Ectodermal cell (in vitro differentiated cells): Measurements from ENCODE around the gene DAO.
"Not testable (repeated sequence)": the region's sequence is repeated elsewhere in the genome, so short reads cannot be mapped to it uniquely, and the experiment has no call there.

Experiments used
- H3K27ac ChIP-seq: 2 replicates; pipeline ENCODE4 v1.7.0; 2013; ENCODE audit warnings: mild to moderate bottlenecking, low read depth, low read length; ENCODE audit not compliant: insufficient read depth, poor library complexity, severe bottlenecking
- H3K27me3 ChIP-seq: 2 replicates; pipeline ENCODE4 v1.7.0; 2013; ENCODE audit warnings: mild to moderate bottlenecking, low read length; ENCODE audit not compliant: insufficient read depth, control insufficient read depth, poor library complexity, severe bottlenecking
- H3K36me3 ChIP-seq: one replicate; pipeline ENCODE4 v1.7.0; 2013; ENCODE audit warnings: low read length; ENCODE audit not compliant: control insufficient read depth, insufficient read depth
- H3K4me1 ChIP-seq: one replicate; pipeline ENCODE4 v1.7.0; 2013; ENCODE audit warnings: low read length; ENCODE audit not compliant: control insufficient read depth, insufficient read depth
- H3K4me3 ChIP-seq: 2 replicates; pipeline ENCODE4 v1.7.0; 2013; ENCODE audit warnings: low read depth, low read length, control low read depth; ENCODE audit not compliant: insufficient read depth
- H3K9me3 ChIP-seq: 2 replicates; pipeline ENCODE4 v1.7.0; 2013; ENCODE audit warnings: mild to moderate bottlenecking, low read length, moderate library complexity; ENCODE audit not compliant: control insufficient read depth
- WGBS, 2 experiments: methylation state at CpG; one replicate each; pipeline ENCODE4 v1.1.7; 2013; ENCODE audit warnings: missing lambda C conversion rate in 2 of 2; 5-methylcytosine and 5-hydroxymethylcytosine counted together

Gene DAO

DNA sequence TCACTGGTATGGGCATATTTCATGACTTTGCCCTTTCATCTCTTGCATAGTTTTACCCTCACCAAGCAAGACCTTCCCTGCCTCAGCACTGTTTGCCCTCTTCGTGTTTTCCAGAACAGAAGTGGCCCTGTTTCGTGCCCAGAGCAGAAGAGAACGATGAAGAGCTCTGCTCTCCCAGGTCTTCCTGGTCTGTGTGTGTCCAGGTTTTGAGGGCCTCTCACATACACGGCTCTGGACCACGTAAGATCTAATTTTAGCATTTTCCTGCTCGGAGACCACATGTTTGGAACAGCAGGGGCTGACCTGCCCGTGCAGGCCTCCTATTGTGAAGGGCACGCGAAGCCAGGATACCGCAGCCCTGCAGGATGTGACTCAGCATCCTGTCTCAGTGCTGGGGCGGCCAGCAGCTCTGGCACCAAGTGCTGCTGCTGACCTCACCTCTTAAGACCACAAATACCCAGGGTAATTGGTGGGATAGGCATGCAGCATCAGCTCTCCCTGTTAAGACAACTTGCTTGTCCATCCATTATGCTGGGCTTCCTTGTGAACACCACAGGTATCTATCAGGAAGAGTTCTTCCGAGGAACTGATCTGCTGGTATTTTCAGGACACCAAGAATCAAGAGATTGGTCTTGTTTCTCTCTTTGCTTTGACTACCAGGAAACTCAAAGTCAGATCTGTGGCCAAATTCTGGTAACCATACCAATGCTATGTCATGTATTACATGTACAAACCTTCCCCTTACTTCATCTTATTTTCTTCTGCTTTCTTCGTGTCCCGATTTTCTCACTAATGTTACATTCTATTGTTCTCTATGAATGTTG is 41.5 kb upstream of the DAO start:
- Histone ChIP-seq H3K4me1 (peaks cover 6% of the 10 kb centered on the region), H3K36me3 (no peaks in the 10 kb centered on the region), H3K27ac (no peak overlapping the region), H3K9me3 (no peaks in the 10 kb centered on the region), H3K27me3 (no peaks in the 10 kb centered on the region), H3K4me3 (no peak overlapping the region)
- WGBS, 2 experiments = 53 to 60% methylated on average over 12 of the region's 14 CpGs

DNA sequence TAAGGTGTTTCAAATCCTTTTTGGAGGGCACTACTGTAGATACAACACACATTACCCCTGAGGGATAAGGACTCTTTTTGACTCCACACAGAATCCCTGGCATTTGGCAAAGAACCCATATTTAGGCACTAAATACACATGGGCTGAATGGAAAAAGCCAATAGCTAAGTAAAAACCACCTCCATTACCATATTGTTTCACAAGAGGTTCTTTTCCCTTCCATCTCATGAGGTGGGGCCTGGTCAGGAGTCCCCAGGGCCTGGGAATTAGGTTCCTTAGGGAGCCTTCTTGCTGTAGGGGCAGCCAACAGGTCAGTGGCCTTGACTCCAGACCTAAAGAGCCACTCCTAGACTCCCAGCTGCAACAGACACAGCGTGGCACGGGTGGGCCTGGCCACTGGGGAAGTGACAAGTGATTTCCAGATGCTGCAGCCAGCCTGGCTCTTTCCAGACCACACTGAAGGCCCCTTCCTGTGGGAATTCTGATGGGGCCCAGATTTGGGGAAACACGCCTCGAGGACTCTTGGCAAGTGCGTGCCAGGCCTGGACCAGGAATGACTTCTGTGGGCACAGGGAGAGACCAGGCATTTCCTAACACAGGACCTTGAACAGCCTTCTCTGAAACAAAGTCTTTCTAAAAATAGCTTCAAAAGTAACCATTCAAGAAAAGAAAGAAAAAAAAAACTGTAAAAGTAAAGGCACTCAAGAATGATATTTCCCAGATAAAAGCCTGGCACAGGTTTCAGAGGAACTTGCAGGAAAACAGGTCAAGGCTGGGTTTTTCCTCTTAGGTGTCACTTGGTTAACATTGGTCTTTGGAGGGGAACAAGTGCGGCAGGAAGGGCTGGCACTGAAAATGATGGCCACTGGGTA is 40.6 kb upstream of the DAO start:
- Histone ChIP-seq H3K36me3 (no peaks in the 10 kb centered on the region), H3K9me3 (no peaks in the 10 kb centered on the region), H3K27ac (no peak overlapping the region), H3K4me3 (no peak overlapping the region), H3K4me1 (peaks cover 6% of the 10 kb centered on the region), H3K27me3 (no peaks in the 10 kb centered on the region)
- 94 to 97% methylated on average over 6 of the region's 6 CpGs for WGBS, 2 experiments

DNA sequence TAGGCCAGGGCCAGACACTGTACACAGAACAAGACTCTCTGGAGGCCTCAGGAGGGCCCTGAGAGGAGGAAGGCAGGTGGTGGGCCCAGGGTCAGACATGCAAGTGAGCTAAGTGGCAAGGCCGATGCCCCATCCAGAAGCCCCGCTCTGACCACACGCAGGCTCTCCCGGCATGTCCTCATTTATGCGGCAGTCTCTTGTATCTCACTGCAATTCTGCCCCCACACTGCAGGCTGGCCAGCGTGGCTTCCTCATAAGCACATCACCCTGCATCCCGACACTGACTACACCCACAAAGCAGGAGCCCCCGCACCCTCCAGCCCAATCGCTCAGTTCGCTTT is 40.0 kb upstream of the DAO start:
- H3K27me3 ChIP-seq = no peaks in the 10 kb centered on the region
- no peaks in the 10 kb centered on the region for H3K9me3 ChIP-seq
- H3K36me3 ChIP-seq = no peaks in the 10 kb centered on the region
- WGBS, 2 experiments = 87 to 88% methylated on average over 10 of the region's 10 CpGs
- peaks cover 6% of the 10 kb centered on the region for H3K4me1 ChIP-seq
- no peak overlapping the region for H3K4me3 ChIP-seq
- H3K27ac ChIP-seq = no peak overlapping the region

DNA sequence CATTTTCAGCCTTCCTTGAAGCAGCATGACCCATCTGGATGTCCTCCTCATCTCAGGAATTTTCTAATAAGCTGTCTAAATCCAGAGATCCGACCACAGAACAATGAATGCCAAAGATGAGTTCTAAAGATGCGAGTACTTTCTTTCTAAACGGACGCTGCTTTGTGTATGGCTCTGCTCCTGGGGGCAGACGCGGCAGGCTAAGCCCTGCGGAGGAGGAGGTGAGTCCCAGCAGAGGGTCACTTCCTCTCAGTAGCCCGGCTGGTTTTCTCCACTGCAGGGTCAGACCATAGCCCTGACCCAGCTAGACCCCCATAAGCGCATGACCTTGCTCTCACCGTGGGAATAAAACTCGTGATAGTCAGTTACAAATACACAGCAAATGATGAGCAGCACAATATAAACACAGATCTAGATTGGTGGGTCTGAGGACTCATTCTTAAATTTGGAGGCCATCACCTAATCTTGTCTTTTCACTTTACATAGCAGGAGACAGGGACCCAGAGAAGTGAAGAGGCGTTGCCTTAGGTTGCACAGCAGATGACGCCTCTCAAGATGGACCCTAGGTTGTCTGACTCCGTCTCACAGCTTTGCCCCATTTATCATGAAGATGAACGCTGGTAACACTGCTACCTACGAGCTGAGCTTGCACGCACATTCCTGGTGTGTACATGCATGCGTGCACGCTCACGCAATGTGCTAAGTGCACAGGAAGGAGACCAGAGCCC is 39.1 kb upstream of the DAO start:
- Histone ChIP-seq H3K4me1 (peaks cover 6% of the 10 kb centered on the region), H3K36me3 (peaks cover 6% of the 10 kb centered on the region), H3K9me3 (no peaks in the 10 kb centered on the region), H3K27ac (no peak overlapping the region), H3K4me3 (no peak overlapping the region), H3K27me3 (no peaks in the 10 kb centered on the region)
- WGBS, 2 experiments = 78 to 82% methylated on average over 20 of the region's 20 CpGs

DNA sequence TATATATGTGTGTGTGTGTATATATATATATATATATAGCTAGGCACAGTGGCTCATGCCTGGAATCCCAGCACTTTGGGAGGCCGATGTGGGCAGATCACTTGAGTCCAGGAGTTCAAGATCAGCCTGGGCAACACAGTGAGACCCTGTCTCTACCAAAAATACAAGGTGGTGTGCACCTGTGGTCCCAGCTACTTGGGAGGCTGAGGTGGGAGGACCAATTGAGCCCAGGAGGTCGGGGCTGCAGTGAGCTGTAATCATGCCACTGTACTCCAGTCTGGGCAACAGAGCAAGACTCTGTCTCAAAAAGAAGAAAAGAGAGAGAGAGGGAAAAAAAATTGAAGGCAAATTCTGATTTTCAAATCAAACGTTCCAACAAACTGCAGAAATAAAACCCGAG is 38.1 kb upstream of the DAO start:
- H3K36me3 ChIP-seq = peaks cover 12% of the 10 kb centered on the region
- H3K4me1 ChIP-seq, H3K27ac ChIP-seq, H3K9me3 ChIP-seq, H3K27me3 ChIP-seq, H3K4me3 ChIP-seq: not testable (repeated sequence)
- WGBS, 2 experiments = 82 to 95% methylated on average over 4 of the region's 4 CpGs

DNA sequence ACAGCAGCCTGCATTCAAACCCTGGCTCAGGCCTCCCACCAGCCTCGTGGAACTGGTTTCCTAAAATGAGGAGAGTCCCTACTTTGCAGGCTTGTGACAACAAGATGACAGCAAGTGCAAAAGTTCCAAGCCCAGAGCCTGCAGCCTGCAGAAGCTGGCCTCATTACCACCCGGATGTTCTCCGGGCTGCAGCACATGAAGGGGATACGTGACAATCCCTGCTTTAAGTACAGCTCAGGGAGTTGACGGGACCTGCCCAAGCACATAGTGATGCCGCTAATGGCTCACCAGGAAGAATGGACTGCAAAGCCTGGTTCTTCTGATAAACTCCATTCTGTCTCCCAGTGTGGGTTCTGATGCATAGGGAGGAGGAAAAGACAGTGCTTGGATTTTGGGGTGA is 37.5 kb upstream of the DAO start:
- H3K4me3 ChIP-seq = no peak overlapping the region
- peaks cover 14% of the 10 kb centered on the region for H3K36me3 ChIP-seq
- H3K27me3 ChIP-seq = no peaks in the 10 kb centered on the region
- peaks cover 6% of the 10 kb centered on the region for H3K4me1 ChIP-seq
- WGBS, 2 experiments = 89 to 91% methylated on average over 6 of the region's 6 CpGs
- H3K9me3 ChIP-seq = no peaks in the 10 kb centered on the region
- no peak overlapping the region for H3K27ac ChIP-seq

DNA sequence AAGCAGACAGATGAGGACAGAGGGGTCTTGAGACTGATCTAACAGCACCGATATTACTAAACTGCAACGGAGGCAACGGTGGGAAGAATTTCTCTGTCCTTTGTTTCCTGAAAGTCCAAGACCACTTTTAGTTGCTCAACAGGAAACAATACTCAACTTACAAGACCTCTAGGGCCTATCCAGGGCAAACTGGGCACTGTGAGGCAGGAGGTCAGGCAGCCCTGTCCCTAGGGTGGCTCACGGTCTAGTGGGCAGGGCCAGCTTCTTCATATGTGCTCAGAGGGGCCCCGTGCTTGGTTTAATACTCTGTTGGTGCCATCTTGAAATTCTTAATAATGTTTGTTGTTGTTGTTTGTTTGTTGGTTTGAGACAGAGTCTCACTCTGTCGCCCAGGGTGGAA is 36.7 kb upstream of the DAO start:
- Histone ChIP-seq H3K36me3 (peaks cover 14% of the 10 kb centered on the region), H3K27me3 (no peaks in the 10 kb centered on the region), H3K27ac (no peak overlapping the region), H3K9me3 (no peaks in the 10 kb centered on the region), H3K4me3 (no peak overlapping the region), H3K4me1 (peaks cover 6% of the 10 kb centered on the region)
- WGBS, 2 experiments = 95 to 98% methylated on average over 6 of the region's 6 CpGs

DNA sequence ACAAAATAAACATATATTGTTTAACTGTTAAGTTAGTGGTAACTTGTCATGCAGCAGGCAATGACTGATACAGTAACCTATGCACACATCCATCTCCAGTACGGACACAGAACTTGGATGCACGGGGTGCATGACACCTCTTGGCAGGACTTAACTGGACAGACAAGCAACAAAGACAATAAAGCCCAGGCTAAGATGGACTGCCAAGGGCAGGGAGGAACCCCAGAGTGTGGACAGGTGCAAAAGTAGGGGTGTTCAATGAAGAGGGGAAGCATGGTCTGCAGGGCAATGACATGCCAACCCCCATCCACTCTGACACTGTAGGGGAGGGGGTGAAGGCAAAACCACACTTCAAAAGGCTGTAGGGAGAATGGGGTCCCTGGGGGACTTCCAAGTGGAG is 34.2 kb upstream of the DAO start:
- WGBS, 2 experiments = 97 to 100% methylated on average over 2 of the region's 2 CpGs
- Histone ChIP-seq H3K36me3 (peaks cover 17% of the 10 kb centered on the region), H3K27me3 (no peaks in the 10 kb centered on the region), H3K4me3 (no peak overlapping the region), H3K27ac (no peak overlapping the region), H3K9me3 (no peaks in the 10 kb centered on the region), H3K4me1 (peaks cover 4% of the 10 kb centered on the region)

DNA sequence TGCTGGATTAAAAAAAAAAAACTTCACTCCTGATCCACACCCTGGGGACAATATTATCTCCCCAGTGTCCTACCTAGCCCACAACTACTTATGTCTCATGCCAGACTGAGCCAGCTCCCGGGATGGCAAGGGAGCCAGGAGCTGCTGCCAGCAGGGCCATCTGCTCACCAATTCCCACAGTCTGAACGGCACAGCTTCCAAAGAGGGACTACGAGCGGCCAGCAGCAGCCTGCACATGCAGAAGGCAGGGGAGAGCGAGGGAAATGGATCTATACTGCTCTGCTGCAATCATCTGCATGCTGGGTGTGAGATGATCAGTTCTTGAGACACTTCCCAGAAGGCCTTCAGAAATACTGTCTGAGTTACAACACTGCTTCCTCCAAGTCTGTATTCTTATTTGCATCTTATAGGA is 33.6 kb upstream of the DAO start:
- H3K27me3 ChIP-seq = no peaks in the 10 kb centered on the region
- WGBS, 2 experiments = 89 to 94% methylated on average over 5 of the region's 5 CpGs
- no peak overlapping the region for H3K4me3 ChIP-seq
- no peak overlapping the region for H3K27ac ChIP-seq
- peaks cover 17% of the 10 kb centered on the region for H3K36me3 ChIP-seq
- no peaks in the 10 kb centered on the region for H3K9me3 ChIP-seq
- no peaks in the 10 kb centered on the region for H3K4me1 ChIP-seq

DNA sequence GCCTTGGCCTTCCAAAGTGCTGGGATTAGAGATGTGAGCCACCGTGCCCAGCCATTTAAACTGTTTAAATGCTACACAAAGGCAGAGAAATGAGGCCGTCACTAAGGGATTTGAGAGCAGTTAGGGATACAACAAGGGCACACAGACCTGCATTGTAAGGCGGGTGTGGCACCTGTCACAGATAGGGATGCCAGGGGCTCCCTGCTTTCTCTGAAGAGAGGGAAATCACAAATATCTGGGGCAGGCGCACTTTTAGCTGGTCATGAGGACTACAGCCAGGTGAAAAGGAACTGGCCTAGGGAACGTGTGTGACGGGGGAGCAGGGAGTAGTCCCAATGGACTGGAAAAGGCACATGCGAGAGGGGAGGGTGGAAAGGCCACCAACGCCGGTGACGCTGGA is 32.2 kb upstream of the DAO start:
- Histone ChIP-seq H3K36me3 (peaks cover 17% of the 10 kb centered on the region), H3K4me1 (no peaks in the 10 kb centered on the region), H3K4me3 (no peak overlapping the region), H3K9me3 (no peaks in the 10 kb centered on the region), H3K27me3 (no peaks in the 10 kb centered on the region), H3K27ac (no peak overlapping the region)
- 94 to 95% methylated on average over 10 of the region's 10 CpGs for WGBS, 2 experiments
